ENCODE data around the gene TAF11L13. TPM values are rescaled to one million over a fixed set of nuclear protein-coding genes. Genes with fewer than 3 reads are reported as not detected.
"Not testable (repeated sequence)": the region's sequence is repeated elsewhere in the genome, so short reads cannot be mapped to it uniquely, and the experiment has no call there.

TAF11L13 gene
- polyA plus RNA-seq (2013, experiment 1 of 2; ENCODE audit: insufficient read length), result not detected
- polyA plus RNA-seq (2013, experiment 2 of 2; ENCODE audit: insufficient read length), result not detected

GRCh38 chr5:17631788-17632187 lies at the start of gene TAF11L13:
TSS of gene TAF11L13 (plus strand) at chr5:17632088.
- DNase-seq, result not testable (repeated sequence)

- DNase-seq, result not testable (repeated sequence)
These were observed 46.2 kb upstream of the TAF11L13 start, which contains the start of gene TAF11L7 for GRCh38 chr5:17585658-17586057. TSS of gene TAF11L7 (minus strand) at chr5:17585758.

- not testable (repeated sequence) for DNase-seq
These were observed 41.0 kb upstream of the TAF11L13 start, which contains the start of gene TAF11L8 for GRCh38 chr5:17590860-17591259. TSS of gene TAF11L8 (minus strand) at chr5:17590960.

- not testable (repeated sequence) for DNase-seq
These were observed 37.6 kb upstream of the TAF11L13 start, which contains the start of gene TAF11L9 for GRCh38 chr5:17594255-17594654. TSS of gene TAF11L9 (minus strand) at chr5:17594394.

- DNase-seq, result not testable (repeated sequence)
These were observed 34.2 kb upstream of the TAF11L13 start, which contains the start of gene TAF11L10 for GRCh38 chr5:17597728-17598127. TSS of gene TAF11L10 (minus strand) at chr5:17597828.

GRCh38 chr5:17603880-17604279 lies 28.0 kb upstream of the TAF11L13 start, which contains the start of gene TAF11L11:
TSS of gene TAF11L11 (plus strand) at chr5:17604183.
- not testable (repeated sequence) for DNase-seq

DNA sequence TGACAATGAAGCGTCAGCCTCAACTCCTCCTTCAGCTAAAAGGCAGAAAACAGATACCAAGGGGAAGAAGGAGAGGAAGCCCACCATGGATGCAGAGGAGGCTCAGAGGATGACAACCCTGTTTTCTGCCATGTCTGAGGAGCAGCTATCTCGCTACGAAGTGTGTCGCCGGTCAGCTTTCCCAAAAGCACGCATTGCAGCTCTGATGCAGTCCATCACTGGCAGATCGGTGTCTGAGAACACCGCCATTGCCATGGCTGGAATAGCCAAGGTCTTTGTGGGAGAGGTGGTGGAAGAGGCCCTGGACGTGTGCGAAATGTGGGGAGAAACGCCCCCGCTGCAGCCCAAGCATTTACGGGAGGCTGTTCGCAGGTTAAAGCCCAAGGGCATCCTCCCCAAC lies 26.9 kb upstream of the TAF11L13 start:
- DNase-seq, result no peak

- not testable (repeated sequence) for DNase-seq
These were observed 24.4 kb upstream of the TAF11L13 start for GRCh38 chr5:17607461-17607860.

DNA sequence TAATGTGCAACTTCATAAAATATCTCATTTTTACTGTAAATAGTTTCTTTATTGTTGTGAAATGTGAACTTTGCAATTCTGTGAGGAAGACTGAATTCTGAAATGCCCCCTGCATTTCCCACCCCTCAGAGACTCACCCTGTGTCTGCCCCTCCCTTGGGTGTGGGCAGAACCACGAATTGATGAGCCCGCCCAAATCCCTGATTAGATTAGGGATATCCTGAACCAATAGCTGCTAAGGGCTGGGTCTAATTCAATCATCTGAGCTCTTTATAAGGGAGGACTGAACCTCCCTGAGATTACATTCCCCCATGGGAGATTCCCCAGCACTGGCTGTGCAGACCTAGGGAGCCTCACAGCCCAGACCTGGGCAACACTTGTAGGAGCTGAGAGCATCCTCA lies 21.8 kb upstream of the TAF11L13 start, which contains the start of gene TAF11L12:
TAF11L12 (plus strand) TSS at position 301 of the 400 bp plus-strand sequence.
- DNase-seq, result not testable (repeated sequence)

DNA sequence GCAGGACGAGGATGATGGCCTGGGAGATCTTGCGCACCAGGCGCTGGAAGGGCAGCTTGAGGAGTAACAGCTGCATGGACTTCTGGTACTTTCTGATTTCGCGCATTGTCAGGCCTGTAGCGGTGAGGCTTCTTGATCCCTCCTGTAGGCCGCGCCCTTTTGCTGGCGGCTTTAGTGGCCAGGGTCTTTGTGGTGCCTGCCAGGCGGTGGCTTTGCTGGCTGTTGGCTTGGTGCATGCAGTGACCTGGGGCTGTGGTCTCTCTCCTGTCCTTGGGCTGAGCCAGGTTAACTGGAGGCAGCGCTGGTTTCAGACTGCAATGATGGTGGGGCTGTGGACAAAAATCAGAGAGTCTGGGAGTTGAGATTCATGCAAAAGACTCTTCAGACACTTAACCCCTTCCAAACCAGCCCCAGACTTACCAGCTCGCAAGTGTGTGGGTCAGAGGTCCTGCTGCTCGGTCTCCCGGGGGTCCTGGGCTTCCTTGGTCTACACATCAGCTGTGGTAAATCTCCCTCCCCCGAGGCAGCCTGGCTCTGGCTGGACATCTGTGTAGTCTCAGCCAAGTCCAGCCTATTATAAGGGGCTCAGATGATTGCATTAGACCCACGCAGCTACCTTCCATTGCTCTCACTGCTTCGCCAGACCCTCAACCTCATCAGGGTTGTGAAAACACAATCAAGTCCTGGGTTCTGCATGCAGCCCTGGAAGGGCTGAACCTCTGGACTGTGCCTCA lies 16.8 kb upstream of the TAF11L13 start:
- no peak for DNase-seq

GRCh38 chr5:17619354-17619753 lies 12.5 kb upstream of the TAF11L13 start:
- no peak for DNase-seq

DNA sequence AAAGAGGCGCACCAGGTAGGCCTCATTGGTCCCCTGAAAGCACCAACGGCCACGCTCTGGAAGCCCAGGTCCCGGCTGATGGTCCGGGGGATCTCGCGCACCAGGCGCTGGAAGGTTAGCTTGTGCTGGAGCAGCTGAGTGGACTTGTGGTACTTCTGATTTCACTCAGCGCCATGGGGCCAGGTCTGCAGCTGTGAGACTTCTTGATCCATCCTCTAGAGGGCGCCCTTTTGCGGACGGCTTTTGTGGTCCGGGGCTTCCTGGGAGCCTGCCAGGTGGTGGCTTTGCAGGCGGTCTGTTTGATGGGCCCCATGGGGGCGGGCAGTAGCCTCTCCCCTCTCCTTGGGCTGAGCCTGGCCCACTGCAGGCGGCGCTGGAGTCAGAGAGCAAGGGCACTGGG lies 11.3 kb upstream of the TAF11L13 start:
- DNase-seq, result no peak

DNA sequence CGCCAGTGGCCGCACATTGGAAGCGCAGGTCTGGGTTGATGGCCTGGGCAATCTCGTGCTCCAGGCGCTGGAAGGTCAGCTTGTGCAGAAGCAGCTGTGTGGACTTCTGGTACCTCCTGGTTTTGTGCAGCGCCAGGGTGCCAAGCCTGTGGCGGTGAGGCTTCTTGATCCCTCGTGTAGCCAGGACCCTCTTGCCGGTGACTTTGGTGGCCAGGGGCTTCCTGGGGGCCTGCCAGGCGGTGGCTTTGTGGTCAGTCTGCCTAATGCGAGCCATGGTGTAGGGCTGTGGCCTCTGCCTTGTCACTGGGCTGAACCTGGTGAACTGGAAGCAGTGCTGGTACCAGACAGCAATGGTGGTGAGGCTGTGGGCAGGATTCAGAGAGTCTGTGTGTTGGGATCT lies 6.2 kb upstream of the TAF11L13 start:
- DNase-seq, result no peak

- DNase-seq, result no peak
These were observed 2.3 kb downstream of the TAF11L13 start, which contains the start of gene TAF11L14 for GRCh38 chr5:17634160-17634559. TSS of gene TAF11L14 (plus strand) at chr5:17634460.

GRCh38 chr5:17649232-17649631 lies 17.3 kb downstream of the TAF11L13 start:
- DNase-seq, result not testable (repeated sequence)

DNA sequence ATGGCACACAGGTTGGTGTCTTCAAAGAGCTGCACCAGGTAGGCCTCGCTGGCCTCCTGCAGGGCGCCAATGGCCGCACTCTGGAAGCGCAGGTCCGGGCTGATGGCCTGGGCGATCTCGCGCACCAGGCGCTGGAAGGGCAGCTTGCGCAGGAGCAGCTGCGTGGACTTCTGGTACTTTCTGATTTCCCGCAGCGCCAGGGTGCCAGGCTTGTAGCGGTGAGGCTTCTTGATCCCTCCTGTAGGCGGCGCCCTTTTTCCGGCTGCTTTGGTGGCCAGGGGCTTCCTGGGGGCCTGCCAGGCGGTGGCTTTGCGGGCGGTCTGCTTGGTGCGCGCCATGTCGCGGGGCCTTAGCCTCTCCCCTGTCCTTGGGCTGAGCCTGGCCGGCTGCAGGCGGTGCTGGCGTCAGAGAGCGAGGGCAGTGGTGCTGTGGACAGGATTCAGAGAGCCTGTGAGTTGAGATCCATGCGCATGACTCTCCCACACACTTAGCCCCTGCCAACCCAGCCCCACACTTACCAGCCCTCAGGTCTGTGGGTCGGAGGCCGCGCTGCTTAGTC lies 23.4 kb downstream of the TAF11L13 start:
- DNase-seq, result not testable (repeated sequence)

GRCh38 chr5:17655921-17656320 lies 24.0 kb downstream of the TAF11L13 start:
- no peak for DNase-seq

GRCh38 chr5:17663182-17663581 lies 31.3 kb downstream of the TAF11L13 start:
- DNase-seq, result no peak

- no peak for DNase-seq
These were observed 33.9 kb downstream of the TAF11L13 start for GRCh38 chr5:17665836-17666235.

DNA sequence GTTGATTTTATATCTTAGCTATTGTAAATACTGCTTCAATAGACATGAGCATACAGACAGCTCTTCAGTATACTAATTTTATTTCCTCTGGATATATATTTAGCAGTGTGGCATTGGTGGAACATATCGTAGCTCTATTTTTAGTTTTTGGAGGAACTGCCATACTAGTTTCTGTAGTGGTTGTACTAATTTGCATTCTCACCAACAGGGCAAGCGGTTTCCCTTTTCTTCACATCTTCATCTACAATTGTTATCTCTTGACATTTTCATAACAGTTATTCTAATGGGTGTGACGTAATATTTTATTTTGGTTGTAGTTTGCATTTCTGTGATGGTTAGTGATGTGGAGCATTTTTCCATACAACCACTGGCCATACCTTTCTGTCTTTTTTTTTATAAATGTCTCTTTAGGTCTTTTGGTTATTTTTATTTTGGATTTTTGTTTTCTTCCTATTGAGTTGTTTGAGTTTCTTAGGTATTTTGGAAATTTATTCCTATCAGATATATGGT lies 34.9 kb downstream of the TAF11L13 start:
- DNase-seq, result no peak

GRCh38 chr5:17670353-17670752 lies 38.5 kb downstream of the TAF11L13 start:
- no peak for DNase-seq

GRCh38 chr5:17678751-17679324 lies 47.0 kb downstream of the TAF11L13 start:
- DNase-seq, result no peak
